ENCODE results near the gene CEACAM19.
"Not testable (repeated sequence)": the region's sequence is repeated elsewhere in the genome, so short reads cannot be mapped to it uniquely, and the experiment has no call there.

CEACAM19 gene

DNA sequence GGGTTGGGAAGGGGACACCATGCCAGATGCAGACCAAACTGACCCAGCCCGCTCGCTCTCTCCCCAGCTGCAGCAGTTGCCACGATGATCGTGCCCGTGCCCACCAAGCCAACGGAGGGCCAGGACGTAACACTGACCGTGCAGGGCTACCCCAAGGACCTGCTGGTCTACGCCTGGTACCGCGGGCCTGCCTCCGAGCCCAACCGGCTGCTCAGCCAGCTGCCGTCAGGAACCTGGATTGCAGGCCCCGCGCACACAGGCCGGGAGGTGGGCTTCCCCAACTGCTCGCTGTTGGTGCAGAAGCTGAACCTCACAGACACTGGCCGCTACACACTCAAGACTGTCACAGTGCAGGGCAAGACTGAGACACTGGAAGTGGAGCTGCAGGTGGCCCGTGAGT is 36.5 kb downstream of the CEACAM19 start:
- TF ChIP-seq, protein P1, sequence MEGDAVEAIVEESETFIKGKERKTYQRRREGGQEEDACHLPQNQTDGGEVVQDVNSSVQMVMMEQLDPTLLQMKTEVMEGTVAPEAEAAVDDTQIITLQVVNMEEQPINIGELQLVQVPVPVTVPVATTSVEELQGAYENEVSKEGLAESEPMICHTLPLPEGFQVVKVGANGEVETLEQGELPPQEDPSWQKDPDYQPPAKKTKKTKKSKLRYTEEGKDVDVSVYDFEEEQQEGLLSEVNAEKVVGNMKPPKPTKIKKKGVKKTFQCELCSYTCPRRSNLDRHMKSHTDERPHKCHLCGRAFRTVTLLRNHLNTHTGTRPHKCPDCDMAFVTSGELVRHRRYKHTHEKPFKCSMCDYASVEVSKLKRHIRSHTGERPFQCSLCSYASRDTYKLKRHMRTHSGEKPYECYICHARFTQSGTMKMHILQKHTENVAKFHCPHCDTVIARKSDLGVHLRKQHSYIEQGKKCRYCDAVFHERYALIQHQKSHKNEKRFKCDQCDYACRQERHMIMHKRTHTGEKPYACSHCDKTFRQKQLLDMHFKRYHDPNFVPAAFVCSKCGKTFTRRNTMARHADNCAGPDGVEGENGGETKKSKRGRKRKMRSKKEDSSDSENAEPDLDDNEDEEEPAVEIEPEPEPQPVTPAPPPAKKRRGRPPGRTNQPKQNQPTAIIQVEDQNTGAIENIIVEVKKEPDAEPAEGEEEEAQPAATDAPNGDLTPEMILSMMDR (IDR thresholded peaks at IDR 0.05; ENCODE audit: insufficient read depth, low read depth, low read length, missing control alignments): no peak
- no peak for DNase-seq (ENCODE audit: low read depth)
- no peak overlapping the region for H3K4me3 ChIP-seq (ENCODE audit: low read length)

DNA sequence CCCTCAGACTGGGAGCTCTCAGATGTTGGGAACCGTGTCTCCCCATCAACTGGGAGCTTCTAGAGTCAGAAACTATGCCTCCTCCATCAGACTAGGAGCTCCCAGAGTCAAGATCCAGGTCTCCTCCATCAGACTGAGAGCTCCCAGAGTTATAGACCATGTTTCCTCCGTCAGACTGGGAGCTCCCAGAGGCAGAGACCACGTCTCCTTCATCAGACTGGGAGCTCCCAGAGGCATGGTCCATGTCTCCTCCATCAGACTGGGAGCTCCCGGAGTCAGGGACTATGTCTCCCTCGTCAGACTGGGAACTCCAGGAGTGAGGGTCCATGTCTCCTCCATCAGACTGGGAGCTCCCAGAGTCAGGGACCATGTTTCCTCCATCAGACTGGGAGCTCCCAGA is 37.7 kb downstream of the CEACAM19 start:
- H3K4me3 ChIP-seq (ENCODE audit: low read length): no peak overlapping the region
- DNase-seq (ENCODE audit: low read depth): no peak
- TF ChIP-seq, protein P1 (IDR thresholded peaks at IDR 0.05; ENCODE audit: insufficient read depth, low read depth, low read length, missing control alignments): no peak

GRCh38 chr19:44709434-44710266 is 38.4 kb downstream of the CEACAM19 start:
- not testable (repeated sequence) for DNase-seq (ENCODE audit: low read depth); H3K4me3 ChIP-seq (ENCODE audit: low read length)

DNA sequence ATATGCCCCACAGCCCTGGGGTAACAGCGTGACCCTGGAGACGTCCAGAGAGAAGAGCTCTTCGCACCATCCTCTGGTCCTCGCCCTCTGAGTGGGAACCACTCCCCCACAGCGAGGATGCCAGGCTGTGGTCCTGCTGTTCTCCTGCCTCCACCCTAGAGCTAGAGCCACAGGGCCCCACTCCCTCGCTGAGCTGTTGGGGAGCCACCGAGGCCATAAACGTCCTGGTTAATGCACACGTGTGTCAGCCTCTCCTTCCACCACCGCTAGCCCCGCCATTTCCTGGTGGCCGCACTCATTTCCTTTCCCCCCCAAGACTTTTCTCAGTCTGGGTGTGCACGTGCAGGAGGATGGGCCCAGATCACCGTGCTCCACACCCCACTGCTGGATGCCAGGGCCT is 39.2 kb downstream of the CEACAM19 start:
- TF ChIP-seq, protein P1 (IDR thresholded peaks at IDR 0.05; ENCODE audit: insufficient read depth, low read depth, low read length, missing control alignments): no peak
- no peak for DNase-seq (ENCODE audit: low read depth)
- no peak overlapping the region for H3K4me3 ChIP-seq (ENCODE audit: low read length)

- no peak for DNase-seq (ENCODE audit: low read depth)
- H3K4me3 ChIP-seq (ENCODE audit: low read length): no peak overlapping the region
- TF ChIP-seq, protein P1 (IDR thresholded peaks at IDR 0.05; ENCODE audit: insufficient read depth, low read depth, low read length, missing control alignments): no peak
Observed at GRCh38 chr19:44712864-44713515, 41.7 kb downstream of the CEACAM19 start.

DNA sequence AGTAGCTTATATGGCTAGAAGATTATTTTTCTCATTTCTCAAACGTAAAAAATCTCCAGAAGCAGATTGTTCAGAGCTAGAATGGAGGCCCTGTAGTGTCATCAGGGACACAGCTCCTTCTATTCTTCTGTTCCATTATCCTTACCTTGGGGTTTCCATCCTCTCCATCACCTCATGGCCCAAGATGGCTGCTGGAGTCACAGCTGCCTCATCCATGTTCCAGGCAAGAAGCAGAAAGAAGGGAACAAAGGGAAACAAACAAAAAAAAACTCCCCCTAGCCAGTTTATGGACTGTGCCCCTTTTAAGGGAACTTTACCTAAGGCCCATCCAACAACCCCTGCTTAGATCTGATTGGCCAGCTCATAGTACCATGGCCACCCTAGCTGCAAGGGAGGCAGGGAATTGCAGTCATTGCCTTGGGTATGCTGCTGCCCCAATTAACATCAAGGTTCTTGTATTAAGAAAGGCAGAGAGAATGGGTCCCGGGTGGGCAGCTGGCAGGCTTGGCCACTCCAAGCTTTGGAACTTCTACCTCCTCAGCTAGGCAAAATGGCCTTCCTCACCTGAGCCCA is 43.4 kb downstream of the CEACAM19 start:
- no peak for DNase-seq (ENCODE audit: low read depth)
- no peak overlapping the region for H3K4me3 ChIP-seq (ENCODE audit: low read length)
- TF ChIP-seq, protein P1 (IDR thresholded peaks at IDR 0.05; ENCODE audit: insufficient read depth, low read depth, low read length, missing control alignments): no peak

GRCh38 chr19:44717603-44718002 is 46.3 kb downstream of the CEACAM19 start:
- TF ChIP-seq, protein P1 (IDR thresholded peaks at IDR 0.05; ENCODE audit: insufficient read depth, low read depth, low read length, missing control alignments): no peak
- DNase-seq (ENCODE audit: low read depth): no peak
- no peak overlapping the region for H3K4me3 ChIP-seq (ENCODE audit: low read length)

Data from epithelial cell of esophagus (primary cell).